Immature natural killer cell (primary cell): Measurements from ENCODE around the gene H3-3A. TPM values are rescaled to one million over a fixed set of nuclear protein-coding genes. Genes with fewer than 3 reads are reported as not detected.

ENCODE experiments used
- DNase-seq, 3 donors: peaks; one replicate each; pipeline ENCODE4 v3.0.0; 2022; ENCODE audit warnings: mixed read lengths in 1 of 3
- H3K27ac Mint-ChIP-seq, 6 donors: one replicate each; pipeline ENCODE4 v1.8.0; 2020; ENCODE audit warnings: mixed read lengths in 6 of 6, mild to moderate bottlenecking in 5 of 6, inconsistent platforms in 4 of 6, moderate library complexity in 3 of 6
- H3K27me3 Mint-ChIP-seq, 3 donors: one replicate each; pipeline ENCODE4 v1.8.0; 2020 to 2021; ENCODE audit warnings: low read depth in 3 of 3, mild to moderate bottlenecking in 3 of 3, mixed read lengths in 3 of 3, moderate library complexity in 3 of 3, inconsistent platforms in 1 of 3
- H3K36me3 Mint-ChIP-seq, 3 donors: one replicate each; pipeline ENCODE4 v1.8.0; 2020; ENCODE audit warnings: mixed read lengths in 3 of 3, inconsistent platforms in 2 of 3, mild to moderate bottlenecking in 2 of 3
- H3K4me1 Mint-ChIP-seq, 2 donors: one replicate each; pipeline ENCODE4 v1.8.0; 2020; ENCODE audit warnings: inconsistent platforms in 2 of 2, mild to moderate bottlenecking in 2 of 2, mixed read lengths in 2 of 2, moderate library complexity in 1 of 2
- H3K4me3 Mint-ChIP-seq, 5 donors: one replicate each; pipeline ENCODE4 v1.8.0; 2020; ENCODE audit warnings: mild to moderate bottlenecking in 5 of 5, mixed read lengths in 5 of 5, inconsistent platforms in 3 of 5, moderate library complexity in 3 of 5
- H3K9me3 Mint-ChIP-seq, 6 donors: one replicate each; pipeline ENCODE4 v1.8.0; 2020; ENCODE audit warnings: mild to moderate bottlenecking in 6 of 6, mixed read lengths in 6 of 6, inconsistent platforms in 4 of 6, moderate library complexity in 3 of 6
- polyA plus RNA-seq, 3 donors: library from polyadenylated mRNA; unstranded; fragments of 300-500 nt; fragmentation: Illumina TruSeq; gene quantifications; one replicate each; pipeline ENCODE4 v1.2.3, GENCODE V29; 2021

Gene H3-3A
- polyA plus RNA-seq = 1,000 to 10,000 TPM in 1 of 3 donors, 100 to 1,000 TPM in 2; 850 to 1,086 (median 967) TPM

DNA sequence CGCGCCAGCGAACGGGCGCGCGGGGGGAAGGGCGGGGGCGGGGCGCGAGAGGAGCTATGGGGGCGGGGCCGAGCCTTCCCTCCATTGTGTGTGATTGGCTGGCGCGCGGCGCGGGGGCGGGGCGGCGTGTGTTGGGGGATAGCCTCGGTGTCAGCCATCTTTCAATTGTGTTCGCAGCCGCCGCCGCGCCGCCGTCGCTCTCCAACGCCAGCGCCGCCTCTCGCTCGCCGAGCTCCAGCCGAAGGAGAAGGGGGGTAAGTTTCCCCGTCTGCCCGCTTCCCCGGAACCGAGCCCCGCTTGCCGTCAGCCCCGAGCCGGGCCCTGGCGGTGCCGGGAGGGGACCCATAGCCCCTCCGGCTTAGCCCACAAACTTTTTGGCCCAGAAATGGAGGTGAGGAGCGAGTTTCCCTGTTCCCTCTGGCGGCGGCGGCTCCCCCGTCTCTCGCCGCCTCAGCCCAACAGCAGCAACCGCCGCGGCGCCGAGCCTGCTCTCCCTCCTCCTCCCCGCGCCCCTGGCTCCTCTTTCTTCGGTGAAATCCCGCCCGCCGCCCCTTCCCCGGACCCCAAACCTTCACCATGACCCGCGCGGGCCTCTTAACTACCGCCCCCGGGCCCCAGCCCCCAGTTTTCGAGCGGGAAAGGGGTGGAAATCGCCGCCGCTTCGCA lies at the start of gene H3-3A:
H3-3A (plus strand) TSS at position 159 of the 666 bp plus-strand sequence. CDS start 1,636 bp downstream, outside the sequence.
- H3K36me3 Mint-ChIP-seq = peaks cover 14 to 37% (median 22%) of the 10 kb centered on the region in 3 donors
- peaks cover 13 to 31% (median 18%) of the 10 kb centered on the region in 3 donors for H3K27me3 Mint-ChIP-seq
- peak; percentile 97 to 98 (median 98) for DNase-seq
- H3K4me1 Mint-ChIP-seq = peaks cover 46 to 56% of the 10 kb centered on the region in 2 donors
- H3K9me3 Mint-ChIP-seq = no peaks in the 10 kb centered on the region
- H3K4me3 Mint-ChIP-seq = peak within 1 kb of the TSS; percentile 99 to 100 (median 100)
- peak within 1 kb of the TSS; percentile 97 to 100 (median 100) for H3K27ac Mint-ChIP-seq

GRCh38 chr1:226017070-226017469 lies 45.4 kb upstream of the H3-3A start:
- Mint-ChIP-seq H3K27ac (no peak overlapping the region), H3K9me3 (no peaks in the 10 kb centered on the region), H3K27me3 (peaks cover 0 to 4% (median 4%) of the 10 kb centered on the region in 3 donors), H3K36me3 (no peaks in the 10 kb centered on the region), H3K4me3 (no peak overlapping the region), H3K4me1 (no peaks in the 10 kb centered on the region)
- no peak for DNase-seq

DNA sequence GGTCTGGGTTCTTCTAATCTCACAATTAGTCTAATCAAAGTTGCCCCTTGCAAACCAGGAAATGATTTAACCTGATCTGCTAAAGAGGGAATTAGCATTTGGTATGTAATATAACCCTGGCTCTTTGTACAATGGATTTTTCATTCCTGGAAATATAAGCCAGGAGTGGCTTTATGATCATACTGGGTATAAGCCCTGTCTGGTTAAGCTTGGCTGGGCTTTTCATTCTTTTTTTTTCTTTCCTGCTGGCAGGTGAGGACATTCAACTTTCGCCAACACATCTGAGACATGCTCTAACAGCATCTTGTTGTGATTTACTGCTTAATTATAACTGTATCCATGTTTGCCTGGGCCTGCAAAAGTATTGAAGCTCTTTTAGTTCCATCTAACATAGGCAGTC lies 42.9 kb upstream of the H3-3A start:
- no peak overlapping the region for H3K4me3 Mint-ChIP-seq
- no peaks in the 10 kb centered on the region for H3K36me3 Mint-ChIP-seq
- DNase-seq = no peak
- H3K27me3 Mint-ChIP-seq = peaks cover 0 to 5% (median 2%) of the 10 kb centered on the region in 3 donors
- H3K9me3 Mint-ChIP-seq = no peaks in the 10 kb centered on the region
- no peak overlapping the region for H3K27ac Mint-ChIP-seq
- no peaks in the 10 kb centered on the region for H3K4me1 Mint-ChIP-seq

DNA sequence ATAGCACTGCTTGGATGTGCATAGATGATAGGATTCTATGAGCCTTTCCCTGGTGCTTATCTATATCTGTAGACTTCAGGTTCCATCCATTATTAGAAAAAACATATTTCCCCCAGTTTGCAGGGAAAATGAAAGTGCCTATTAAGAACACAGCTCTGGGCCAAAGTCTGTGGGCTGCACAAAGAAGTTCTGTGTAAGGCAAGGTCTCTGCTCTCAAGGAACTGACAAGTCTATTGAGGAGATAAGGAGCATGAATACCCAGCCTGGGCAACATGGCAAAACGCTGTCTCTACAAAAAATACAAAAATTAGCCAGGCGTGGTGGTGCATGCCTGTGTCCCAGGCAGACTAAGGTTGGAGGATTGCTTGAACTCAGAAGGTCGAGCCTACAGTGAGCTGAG lies 41.1 kb upstream of the H3-3A start:
- Mint-ChIP-seq H3K36me3 (no peaks in the 10 kb centered on the region), H3K27ac (no peak overlapping the region), H3K4me1 (no peaks in the 10 kb centered on the region), H3K9me3 (no peaks in the 10 kb centered on the region), H3K27me3 (peaks cover 0 to 3% (median 2%) of the 10 kb centered on the region in 3 donors), H3K4me3 (no peak overlapping the region)
- no peak for DNase-seq

GRCh38 chr1:226021801-226022200 lies 40.7 kb upstream of the H3-3A start:
- H3K9me3 Mint-ChIP-seq = no peaks in the 10 kb centered on the region
- no peak for DNase-seq
- H3K27me3 Mint-ChIP-seq = peaks cover 0 to 3% (median 0%) of the 10 kb centered on the region in 3 donors
- H3K4me1 Mint-ChIP-seq = no peaks in the 10 kb centered on the region
- no peak overlapping the region for H3K27ac Mint-ChIP-seq
- no peak overlapping the region for H3K4me3 Mint-ChIP-seq
- no peaks in the 10 kb centered on the region for H3K36me3 Mint-ChIP-seq

DNA sequence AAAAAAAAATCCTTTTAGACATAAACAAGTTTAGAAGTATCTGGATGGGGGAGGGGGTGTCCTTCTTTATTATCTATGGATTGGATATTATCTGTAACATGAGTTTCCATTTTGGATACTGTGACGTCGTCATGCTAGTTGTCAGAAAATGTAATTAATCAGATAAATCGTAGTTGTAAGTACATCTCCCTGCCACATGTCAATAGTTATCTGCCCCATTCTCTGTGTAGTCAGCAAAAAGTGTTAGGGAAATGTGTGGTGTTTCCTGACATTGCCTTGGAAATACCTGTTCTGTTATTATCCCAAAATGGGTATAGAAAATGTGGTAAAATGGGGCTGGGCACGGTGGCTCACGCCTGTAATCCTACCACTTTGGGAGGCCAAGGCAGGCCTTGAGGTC lies 38.8 kb upstream of the H3-3A start:
- peaks cover 0 to 3% (median 0%) of the 10 kb centered on the region in 3 donors for H3K27me3 Mint-ChIP-seq
- no peak for DNase-seq
- H3K9me3 Mint-ChIP-seq = no peaks in the 10 kb centered on the region
- H3K4me3 Mint-ChIP-seq = no peak overlapping the region
- H3K4me1 Mint-ChIP-seq = no peaks in the 10 kb centered on the region
- H3K27ac Mint-ChIP-seq = no peak overlapping the region
- no peaks in the 10 kb centered on the region for H3K36me3 Mint-ChIP-seq

DNA sequence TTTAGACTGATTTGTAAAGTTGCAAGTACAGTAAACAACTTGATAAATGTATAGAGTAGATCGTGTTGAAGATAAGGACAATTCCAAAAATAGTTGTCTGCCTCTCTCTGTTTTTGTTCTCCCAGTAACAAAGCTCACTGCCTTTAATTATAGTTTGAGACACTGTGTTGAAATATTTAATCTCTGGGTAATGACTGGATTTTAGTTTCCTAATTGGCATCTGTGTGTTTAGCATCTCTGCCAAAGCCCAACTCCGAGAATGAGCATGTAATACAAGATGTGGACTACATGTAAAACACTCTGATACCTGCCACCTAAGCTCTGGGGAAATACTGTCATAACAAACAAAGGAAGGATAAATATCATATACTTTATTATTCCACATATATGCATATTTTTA lies 35.7 kb upstream of the H3-3A start:
- Mint-ChIP-seq H3K4me3 (no peak overlapping the region), H3K36me3 (no peaks in the 10 kb centered on the region), H3K27ac (no peak overlapping the region), H3K27me3 (peaks cover 0 to 5% (median 4%) of the 10 kb centered on the region in 3 donors), H3K4me1 (no peaks in the 10 kb centered on the region), H3K9me3 (no peaks in the 10 kb centered on the region)
- DNase-seq = no peak

DNA sequence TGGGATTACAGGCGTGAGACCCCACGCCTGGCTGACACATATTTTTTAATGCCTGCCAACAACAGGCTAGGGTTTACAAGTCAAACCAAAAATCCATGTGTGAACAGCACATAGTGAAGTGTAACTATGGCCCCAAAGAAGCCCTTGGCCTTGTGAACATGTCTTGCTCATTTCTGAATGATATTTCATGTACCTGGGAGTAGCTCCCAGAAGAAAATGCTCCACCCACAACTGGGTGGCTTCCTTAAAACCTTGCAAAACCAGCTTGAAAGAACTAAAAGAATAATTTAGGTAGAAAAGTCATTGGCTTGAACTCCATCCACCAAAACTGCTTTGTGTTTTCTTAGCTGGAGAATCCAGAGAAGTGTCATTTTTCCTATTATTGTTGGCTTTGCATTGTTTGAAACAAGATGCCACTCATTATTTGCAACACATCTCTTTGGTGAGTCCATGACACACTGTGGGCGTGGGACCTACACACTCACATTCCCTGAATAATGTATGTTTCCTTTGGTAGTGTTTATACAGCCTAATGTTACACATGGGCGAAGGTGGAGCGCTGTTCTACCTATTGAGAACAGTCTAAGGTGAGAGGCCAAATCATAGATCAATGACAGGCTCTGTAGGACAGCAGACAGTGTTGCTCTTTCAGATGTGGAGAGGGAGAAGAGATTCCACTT lies 34.8 kb upstream of the H3-3A start:
- Mint-ChIP-seq H3K27ac (no peak overlapping the region), H3K4me3 (no peak overlapping the region), H3K4me1 (no peaks in the 10 kb centered on the region), H3K27me3 (peaks cover 2 to 4% (median 3%) of the 10 kb centered on the region in 3 donors), H3K9me3 (no peaks in the 10 kb centered on the region), H3K36me3 (no peaks in the 10 kb centered on the region)
- DNase-seq = no peak

DNA sequence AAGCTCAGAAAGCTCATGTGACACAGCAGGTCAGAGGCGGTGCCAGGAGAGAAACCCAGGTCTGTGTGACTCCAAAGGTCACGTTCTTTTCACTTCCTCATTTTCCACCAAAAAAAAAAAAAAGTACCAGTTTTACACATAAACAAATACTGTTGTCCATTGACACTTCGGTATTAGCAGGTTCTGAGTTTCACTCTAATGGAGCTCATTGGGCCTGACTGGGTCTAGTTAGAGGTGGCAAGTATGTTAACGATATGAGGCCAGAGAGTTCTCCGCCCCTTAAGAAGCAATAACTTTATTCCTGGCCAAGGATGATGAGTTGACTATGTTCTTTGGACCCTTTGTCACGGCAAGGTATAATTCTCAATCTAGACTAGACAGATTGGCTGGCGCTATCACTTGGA lies 33.4 kb upstream of the H3-3A start:
- no peak for DNase-seq
- Mint-ChIP-seq H3K4me1 (no peaks in the 10 kb centered on the region), H3K27me3 (peaks cover 2 to 4% (median 3%) of the 10 kb centered on the region in 3 donors), H3K9me3 (no peaks in the 10 kb centered on the region), H3K4me3 (no peak overlapping the region), H3K27ac (no peak overlapping the region), H3K36me3 (no peaks in the 10 kb centered on the region)

DNA sequence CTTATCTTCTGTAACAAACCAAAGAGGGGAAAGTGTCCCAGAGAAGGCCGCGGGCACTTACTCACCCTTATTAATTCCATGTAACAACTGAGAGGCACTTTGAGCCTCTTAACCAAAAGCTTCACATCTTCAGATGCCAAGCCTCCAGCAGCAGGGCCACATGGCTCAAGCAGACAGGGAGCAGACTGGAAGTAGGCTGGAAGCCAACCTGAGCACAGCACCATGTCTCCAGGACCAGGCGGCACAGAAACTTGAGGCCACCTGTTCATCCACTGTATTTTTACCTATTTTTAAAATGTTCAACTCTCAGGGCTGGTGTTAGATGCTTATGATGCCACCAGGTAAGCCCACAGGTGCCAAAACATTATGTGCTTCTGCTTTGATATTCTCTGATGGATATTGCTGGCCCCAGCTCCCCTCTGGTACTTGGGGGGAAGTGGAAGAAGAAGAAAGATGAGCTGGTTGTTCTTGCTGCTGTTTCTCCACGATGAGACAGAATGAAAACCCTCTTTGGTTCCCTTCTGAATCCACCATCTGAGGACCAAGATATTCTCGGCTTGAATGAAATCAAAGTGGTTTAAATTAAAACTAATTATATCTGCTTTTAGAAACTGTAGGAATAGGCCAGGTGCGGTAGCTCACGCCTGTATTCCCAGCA lies 32.8 kb upstream of the H3-3A start:
- H3K4me1 Mint-ChIP-seq = no peaks in the 10 kb centered on the region
- H3K27ac Mint-ChIP-seq = no peak overlapping the region
- H3K27me3 Mint-ChIP-seq = peaks cover 2 to 4% (median 3%) of the 10 kb centered on the region in 3 donors
- H3K36me3 Mint-ChIP-seq = no peaks in the 10 kb centered on the region
- no peak overlapping the region for H3K4me3 Mint-ChIP-seq
- no peak for DNase-seq
- no peaks in the 10 kb centered on the region for H3K9me3 Mint-ChIP-seq

- Mint-ChIP-seq H3K4me3 (no peak overlapping the region), H3K9me3 (no peaks in the 10 kb centered on the region), H3K27ac (no peak overlapping the region), H3K4me1 (no peaks in the 10 kb centered on the region), H3K36me3 (no peaks in the 10 kb centered on the region), H3K27me3 (peaks cover 2 to 4% (median 3%) of the 10 kb centered on the region in 3 donors)
- no peak for DNase-seq
Observed at GRCh38 chr1:226033582-226033981, 28.9 kb upstream of the H3-3A start.

GRCh38 chr1:226033991-226034390 lies 28.5 kb upstream of the H3-3A start:
- H3K27ac Mint-ChIP-seq = no peak overlapping the region

GRCh38 chr1:226034482-226034881 lies 28.0 kb upstream of the H3-3A start:
- no peak overlapping the region for H3K4me3 Mint-ChIP-seq
- no peak overlapping the region for H3K27ac Mint-ChIP-seq
- peaks cover 0 to 3% (median 2%) of the 10 kb centered on the region in 3 donors for H3K27me3 Mint-ChIP-seq
- no peaks in the 10 kb centered on the region for H3K4me1 Mint-ChIP-seq
- no peaks in the 10 kb centered on the region for H3K36me3 Mint-ChIP-seq
- no peak for DNase-seq
- H3K9me3 Mint-ChIP-seq = no peaks in the 10 kb centered on the region

More at GRCh38 chr1:226033991-226034390, 28.5 kb upstream of the H3-3A start:
- H3K4me1 Mint-ChIP-seq = no peaks in the 10 kb centered on the region
- H3K9me3 Mint-ChIP-seq = no peaks in the 10 kb centered on the region
- peaks cover 2 to 3% (median 3%) of the 10 kb centered on the region in 3 donors for H3K27me3 Mint-ChIP-seq
- no peak for DNase-seq
- no peak overlapping the region for H3K4me3 Mint-ChIP-seq
- H3K36me3 Mint-ChIP-seq = no peaks in the 10 kb centered on the region

DNA sequence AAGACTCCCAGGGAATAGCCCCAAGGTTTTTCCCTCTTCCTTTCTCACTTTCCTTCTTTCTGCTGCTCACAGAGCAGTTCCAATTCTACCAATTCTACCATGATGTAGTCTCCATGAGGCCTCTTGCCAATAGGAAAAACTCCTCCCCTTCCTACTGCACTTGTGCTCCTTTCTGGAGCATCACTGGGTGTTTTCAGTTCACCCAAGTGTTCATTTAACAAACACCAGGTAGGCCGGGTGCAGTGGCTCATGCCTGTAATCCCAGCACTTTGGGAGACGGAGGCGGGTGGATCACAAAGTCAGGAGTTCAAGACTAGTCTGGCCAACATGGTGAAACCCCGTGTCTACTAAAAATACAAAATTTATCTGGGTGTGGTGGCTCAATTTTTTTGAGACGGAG lies 26.6 kb upstream of the H3-3A start:
- peaks cover 0 to 3% (median 2%) of the 10 kb centered on the region in 3 donors for H3K27me3 Mint-ChIP-seq
- H3K27ac Mint-ChIP-seq = peak overlapping the region in 1 of 6 donors; percentile 40
- H3K36me3 Mint-ChIP-seq = no peaks in the 10 kb centered on the region
- H3K4me1 Mint-ChIP-seq = no peaks in the 10 kb centered on the region
- no peaks in the 10 kb centered on the region for H3K9me3 Mint-ChIP-seq
- no peak for DNase-seq
- no peak overlapping the region for H3K4me3 Mint-ChIP-seq
